ENCODE data around the gene MYOCOS. TPM values are rescaled to one million over a fixed set of nuclear protein-coding genes. Genes with fewer than 3 reads are reported as not detected.

MYOCOS gene
- total and polyA plus RNA-seq, 7 donors, result 0.10 TPM; not detected in 6

GRCh38 chr1:171663036-171663853 is 41.2 kb downstream of the MYOCOS start:
- H3K36me3 ChIP-seq (ENCODE audit: insufficient read depth in 1 of 2, low read depth in 1 of 2), result no peaks in the 10 kb centered on the region
- DNase-seq, result no peak
- no peaks in the 10 kb centered on the region for H3K27me3 ChIP-seq (ENCODE audit: insufficient read depth in 3 of 3, low read length in 2 of 3)
- peak overlapping the region; percentile 27 for H3K27ac ChIP-seq
- H3K4me3 ChIP-seq, result no peak overlapping the region
- 28 to 65% (median 37%) methylated on average over 7 of the region's 7 CpGs for WGBS, 3 donors
- ATAC-seq, result peak in 2 of 4 donors; percentile 39 to 41
- peaks cover 2% of the 10 kb centered on the region for H3K4me1 ChIP-seq
- intact Hi-C loops (cut with DNase I), result no loop called here
- no peak for TF ChIP-seq CTCF (IDR thresholded peaks at IDR 0.05)
- H3K9me3 ChIP-seq, result no peaks in the 10 kb centered on the region

GRCh38 chr1:171663854-171664575 is 42.0 kb downstream of the MYOCOS start:
- H3K4me3 ChIP-seq, result no peak overlapping the region
- H3K27ac ChIP-seq, result no peak overlapping the region
- no peak for ATAC-seq
- intact Hi-C loops (cut with DNase I), result no loop called here
- peaks cover 2% of the 10 kb centered on the region for H3K4me1 ChIP-seq
- no peak for TF ChIP-seq CTCF (IDR thresholded peaks at IDR 0.05)
- 56 to 75% (median 67%) methylated on average over 4 of the region's 4 CpGs for WGBS, 3 donors
- H3K27me3 ChIP-seq (ENCODE audit: insufficient read depth in 3 of 3, low read length in 2 of 3), result no peaks in the 10 kb centered on the region
- H3K36me3 ChIP-seq (ENCODE audit: insufficient read depth in 1 of 2, low read depth in 1 of 2), result no peaks in the 10 kb centered on the region
- H3K9me3 ChIP-seq, result no peaks in the 10 kb centered on the region
- DNase-seq, result no peak

- Histone ChIP-seq H3K36me3 (ENCODE audit: insufficient read depth in 1 of 2, low read depth in 1 of 2) (no peaks in the 10 kb centered on the region), H3K27me3 (ENCODE audit: insufficient read depth in 3 of 3, low read length in 2 of 3) (no peaks in the 10 kb centered on the region), H3K27ac (no peak overlapping the region), H3K9me3 (no peaks in the 10 kb centered on the region), H3K4me3 (no peak overlapping the region), H3K4me1 (peaks cover 2% of the 10 kb centered on the region)
- no peak for DNase-seq
- TF ChIP-seq CTCF (IDR thresholded peaks at IDR 0.05), result no peak
- intact Hi-C loops (cut with DNase I), result no loop called here
- ATAC-seq, result no peak
Observed at GRCh38 chr1:171664976-171665375, 42.9 kb downstream of the MYOCOS start.

- no peaks in the 10 kb centered on the region for H3K27me3 ChIP-seq (ENCODE audit: insufficient read depth in 3 of 3, low read length in 2 of 3)
- intact Hi-C loops (cut with DNase I), result no loop called here
- no peaks in the 10 kb centered on the region for H3K36me3 ChIP-seq (ENCODE audit: insufficient read depth in 1 of 2, low read depth in 1 of 2)
- no peak for DNase-seq
- H3K4me1 ChIP-seq, result peaks cover 2% of the 10 kb centered on the region
- H3K4me3 ChIP-seq, result no peak overlapping the region
- peak in 3 of 4 donors; percentile 67 to 94 (median 94) for ATAC-seq
- H3K9me3 ChIP-seq, result no peaks in the 10 kb centered on the region
- 29 to 52% (median 36%) methylated on average over 4 of the region's 4 CpGs for WGBS, 3 donors
- peak overlapping the region; percentile 36 for H3K27ac ChIP-seq
- TF ChIP-seq CTCF (IDR thresholded peaks at IDR 0.05), result no peak
Observed at GRCh38 chr1:171666114-171666769, 44.2 kb downstream of the MYOCOS start.
